IPS-18a (cell line): ENCODE measurements around the gene GPC6.

Experiments used
- H3K27ac ChIP-seq: one replicate; pipeline ENCODE4 v1.5.1; 2013; ENCODE audit warnings: low read length
- H3K27me3 ChIP-seq: one replicate; pipeline ENCODE4 v1.6.1; 2013; ENCODE audit warnings: mild to moderate bottlenecking, low read length; ENCODE audit not compliant: control insufficient read depth, insufficient read depth
- H3K36me3 ChIP-seq: one replicate; pipeline ENCODE4 v1.6.1; 2013; ENCODE audit warnings: low read depth, low read length; ENCODE audit not compliant: control insufficient read depth
- H3K4me1 ChIP-seq: one replicate; pipeline ENCODE4 v1.6.1; 2013; ENCODE audit warnings: low read depth, low read length; ENCODE audit not compliant: control insufficient read depth
- H3K4me3 ChIP-seq: one replicate; pipeline ENCODE4 v1.5.1; 2013; ENCODE audit warnings: low read length
- H3K9ac ChIP-seq: one replicate; pipeline ENCODE4 v1.6.1; 2013; ENCODE audit warnings: mild to moderate bottlenecking, low read length, moderate library complexity
- H3K9me3 ChIP-seq: one replicate; pipeline ENCODE4 v1.6.1; 2013; ENCODE audit warnings: low read depth, low read length; ENCODE audit not compliant: control insufficient read depth

GPC6 gene

DNA sequence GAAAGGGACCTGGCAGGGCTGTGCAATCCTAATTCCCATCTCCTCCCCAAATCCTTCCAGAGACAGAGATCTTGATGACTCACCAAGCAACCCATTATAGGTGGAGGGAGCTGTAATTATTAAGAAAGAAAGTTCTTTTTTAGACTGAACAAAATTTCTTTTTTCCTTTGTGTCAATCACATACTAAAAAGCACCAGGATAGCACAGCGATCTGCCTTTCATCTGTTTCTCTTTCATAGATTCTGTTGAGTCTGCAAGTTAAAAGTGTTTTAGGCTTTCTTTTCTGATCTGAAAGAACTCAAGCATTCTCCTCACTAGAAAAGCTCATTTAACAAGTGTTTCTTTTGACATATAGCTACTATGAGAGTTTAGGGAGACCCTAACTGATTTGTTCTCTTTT lies 1030.1 kb downstream of the GPC6 start:
- Histone ChIP-seq H3K4me1 (no peaks in the 10 kb centered on the region), H3K9me3 (no peaks in the 10 kb centered on the region), H3K36me3 (no peaks in the 10 kb centered on the region), H3K4me3 (no peak overlapping the region), H3K27ac (no peak overlapping the region), H3K9ac (no peak overlapping the region), H3K27me3 (no peaks in the 10 kb centered on the region)

- Histone ChIP-seq H3K9ac (no peak overlapping the region), H3K4me1 (no peaks in the 10 kb centered on the region), H3K27ac (no peak overlapping the region), H3K36me3 (no peaks in the 10 kb centered on the region), H3K4me3 (no peak overlapping the region), H3K27me3 (no peaks in the 10 kb centered on the region), H3K9me3 (no peaks in the 10 kb centered on the region)
Measured at GRCh38 chr13:94259984-94260383, 1033.4 kb downstream of the GPC6 start.

- H3K36me3 ChIP-seq, result no peaks in the 10 kb centered on the region
- H3K9ac ChIP-seq, result no peak overlapping the region
- no peaks in the 10 kb centered on the region for H3K9me3 ChIP-seq
- no peak overlapping the region for H3K27ac ChIP-seq
- H3K27me3 ChIP-seq, result no peaks in the 10 kb centered on the region
- no peaks in the 10 kb centered on the region for H3K4me1 ChIP-seq
- H3K4me3 ChIP-seq, result no peak overlapping the region
Measured at GRCh38 chr13:94261163-94261562, 1034.6 kb downstream of the GPC6 start.

GRCh38 chr13:94263038-94263437 lies 1036.4 kb downstream of the GPC6 start:
- Histone ChIP-seq H3K4me1 (no peaks in the 10 kb centered on the region), H3K9me3 (no peaks in the 10 kb centered on the region)

GRCh38 chr13:94267581-94268366 lies 1041.2 kb downstream of the GPC6 start:
- no peaks in the 10 kb centered on the region for H3K4me1 ChIP-seq
- H3K4me3 ChIP-seq, result no peak overlapping the region
- H3K9me3 ChIP-seq, result no peaks in the 10 kb centered on the region
- no peaks in the 10 kb centered on the region for H3K36me3 ChIP-seq
- no peak overlapping the region for H3K27ac ChIP-seq
- H3K9ac ChIP-seq, result no peak overlapping the region
- H3K27me3 ChIP-seq, result no peaks in the 10 kb centered on the region

More at GRCh38 chr13:94263038-94263437, 1036.4 kb downstream of the GPC6 start:
- Histone ChIP-seq H3K27ac (no peak overlapping the region), H3K9ac (no peak overlapping the region), H3K27me3 (no peaks in the 10 kb centered on the region), H3K4me3 (no peak overlapping the region), H3K36me3 (no peaks in the 10 kb centered on the region)

DNA sequence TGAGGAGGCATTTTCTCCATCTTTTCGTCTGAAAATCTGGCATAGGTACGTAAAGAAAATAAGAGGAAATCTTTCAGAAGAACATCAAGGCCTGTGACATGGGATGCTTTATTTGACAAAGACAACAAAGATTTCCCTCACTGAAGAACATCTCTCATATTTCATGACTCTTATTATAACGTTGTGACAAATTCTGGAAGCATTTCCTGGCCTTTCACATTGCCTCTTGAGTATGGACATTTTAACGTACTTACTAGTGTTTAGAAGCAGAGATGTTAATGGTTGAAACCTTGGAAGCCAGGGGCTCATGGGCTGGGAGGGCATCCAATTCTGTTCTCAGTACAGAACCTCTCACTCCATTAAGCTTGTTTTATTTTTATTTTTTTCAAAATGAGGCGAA lies 1042.1 kb downstream of the GPC6 start:
- Histone ChIP-seq H3K4me3 (no peak overlapping the region), H3K9me3 (no peaks in the 10 kb centered on the region), H3K9ac (no peak overlapping the region), H3K27ac (no peak overlapping the region), H3K4me1 (no peaks in the 10 kb centered on the region), H3K27me3 (no peaks in the 10 kb centered on the region), H3K36me3 (no peaks in the 10 kb centered on the region)

DNA sequence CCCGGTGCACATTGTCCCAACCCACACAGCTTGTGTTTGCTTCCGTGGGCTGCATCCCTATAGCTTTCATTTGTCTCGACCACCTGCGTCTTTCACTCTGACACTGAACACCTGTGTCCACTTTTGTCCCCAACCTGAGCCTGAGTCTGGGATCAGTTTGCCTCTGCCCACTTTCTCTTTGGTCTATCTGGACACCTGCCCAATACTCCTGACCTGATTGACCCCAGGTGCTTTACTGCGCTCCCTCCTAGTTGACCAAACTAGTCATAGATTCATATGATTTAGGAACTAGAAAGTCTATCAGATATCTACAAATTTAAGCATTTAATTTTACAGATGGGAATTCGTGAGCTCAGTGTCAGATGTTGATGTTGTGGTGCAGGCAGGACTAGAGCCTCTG lies 1043.0 kb downstream of the GPC6 start:
- Histone ChIP-seq H3K9me3 (no peaks in the 10 kb centered on the region), H3K4me1 (no peaks in the 10 kb centered on the region), H3K4me3 (no peak overlapping the region), H3K27me3 (no peaks in the 10 kb centered on the region), H3K27ac (no peak overlapping the region), H3K36me3 (no peaks in the 10 kb centered on the region), H3K9ac (no peak overlapping the region)

GRCh38 chr13:94270556-94270955 lies 1043.9 kb downstream of the GPC6 start:
- Histone ChIP-seq H3K4me1 (no peaks in the 10 kb centered on the region), H3K9ac (no peak overlapping the region), H3K4me3 (no peak overlapping the region), H3K27me3 (no peaks in the 10 kb centered on the region), H3K36me3 (no peaks in the 10 kb centered on the region), H3K27ac (no peak overlapping the region), H3K9me3 (no peaks in the 10 kb centered on the region)

GRCh38 chr13:94272038-94272437 lies 1045.4 kb downstream of the GPC6 start:
- H3K9me3 ChIP-seq, result no peaks in the 10 kb centered on the region
- H3K4me3 ChIP-seq, result no peak overlapping the region
- no peaks in the 10 kb centered on the region for H3K36me3 ChIP-seq
- H3K27me3 ChIP-seq, result no peaks in the 10 kb centered on the region
- no peaks in the 10 kb centered on the region for H3K4me1 ChIP-seq
- H3K9ac ChIP-seq, result no peak overlapping the region
- no peak overlapping the region for H3K27ac ChIP-seq

- Histone ChIP-seq H3K27me3 (no peaks in the 10 kb centered on the region), H3K4me3 (no peak overlapping the region), H3K4me1 (no peaks in the 10 kb centered on the region), H3K9ac (no peak overlapping the region), H3K27ac (no peak overlapping the region), H3K36me3 (no peaks in the 10 kb centered on the region), H3K9me3 (no peaks in the 10 kb centered on the region)
Measured at GRCh38 chr13:94280349-94280748, 1053.7 kb downstream of the GPC6 start.

DNA sequence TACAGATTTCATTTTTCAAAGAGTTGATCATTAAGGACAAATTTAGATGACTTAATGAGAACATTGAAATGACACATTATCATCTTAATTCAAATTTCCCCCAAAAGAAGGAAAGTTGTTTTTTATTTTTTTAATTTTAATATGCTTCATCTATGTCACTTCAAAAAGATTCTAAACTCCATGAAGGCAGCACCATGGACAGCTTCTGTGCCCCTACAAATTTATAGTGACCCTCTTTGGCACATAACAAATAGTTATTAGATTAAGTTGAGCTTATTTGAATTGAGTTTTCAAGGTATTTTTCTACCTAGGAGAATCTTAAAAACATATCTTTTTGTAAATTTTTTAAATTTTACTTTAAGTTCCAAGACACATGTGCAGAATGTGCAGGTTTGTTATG lies 1054.2 kb downstream of the GPC6 start:
- Histone ChIP-seq H3K27me3 (no peaks in the 10 kb centered on the region), H3K4me3 (no peak overlapping the region), H3K27ac (no peak overlapping the region), H3K9me3 (no peaks in the 10 kb centered on the region), H3K4me1 (no peaks in the 10 kb centered on the region), H3K9ac (no peak overlapping the region), H3K36me3 (no peaks in the 10 kb centered on the region)

DNA sequence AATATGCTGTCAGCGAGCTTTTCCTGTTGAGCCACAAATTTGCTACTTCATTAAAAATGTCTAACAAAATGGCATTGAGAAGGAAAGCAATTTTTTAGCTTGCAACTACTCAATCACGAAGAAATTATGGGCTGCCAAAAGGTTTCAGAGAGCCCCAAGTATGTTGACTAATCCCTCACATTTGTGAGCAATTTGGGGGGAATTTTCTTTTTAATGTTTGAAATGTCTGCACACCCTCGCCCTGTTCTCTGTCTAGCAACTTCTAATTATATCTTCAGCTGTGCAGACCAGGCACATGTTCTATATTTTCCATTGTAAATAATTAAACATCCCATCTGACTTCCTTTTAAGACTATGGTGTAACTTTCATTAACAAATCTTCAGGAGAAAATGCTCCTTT lies 1060.0 kb downstream of the GPC6 start:
- no peaks in the 10 kb centered on the region for H3K4me1 ChIP-seq
- H3K4me3 ChIP-seq, result no peak overlapping the region
- H3K9ac ChIP-seq, result no peak overlapping the region
- no peaks in the 10 kb centered on the region for H3K36me3 ChIP-seq
- no peak overlapping the region for H3K27ac ChIP-seq
- no peaks in the 10 kb centered on the region for H3K9me3 ChIP-seq
- no peaks in the 10 kb centered on the region for H3K27me3 ChIP-seq
